Endothelial cell of umbilical vein (primary cell): ENCODE data around the gene ABCC11. TPM values are rescaled to one million over a fixed set of nuclear protein-coding genes. Genes with fewer than 3 reads are reported as not detected.

Source experiments
- BruUV-seq: library from RNA; stranded (reverse); fragments of 400-500 nt; replicated peaks from 2 replicates; lab custom pipeline; 2021; lab: Mats Ljungman, UMichigan
- CTCF ChIA-PET: fragments of 300-600, 350-600 bp; sonication (Branson Sonifier 250); formaldehyde crosslinking; loops from one replicate; lab custom pipeline; 2021; ENCODE audit warnings: antibody characterized with exemption, inconsistent platforms; lab: Charles Lee
- POLR2A ChIA-PET: fragments of 300-600, 350-600 bp; sonication (Branson Sonifier 250); formaldehyde crosslinking; loops from one replicate; lab custom pipeline; 2021; ENCODE audit warnings: antibody characterized with exemption, inconsistent platforms; lab: Charles Lee
- DNase-seq: peaks from one replicate; pipeline ENCODE4 v3.0.0-alpha.2; 2011; ENCODE audit warnings: low read depth, low spot score
- FAIRE-seq: peaks from 2 replicates; lab custom pipeline; 2011; peaks lifted over from hg19 to GRCh38; lab: Jason Lieb, UNC
- H2AFZ ChIP-seq: 2 replicates; pipeline ENCODE4 v1.6.0; 2012; ENCODE audit warnings: low read depth, low read length, control low read depth, inconsistent platforms
- H3K27ac ChIP-seq: 2 replicates; pipeline ENCODE4 v1.5.1; 2011; ENCODE audit warnings: low read depth, mild to moderate bottlenecking, control low read depth, low read length, moderate library complexity; ENCODE audit not compliant: insufficient read depth
- H3K27me3 ChIP-seq, 2 experiments: 2 replicates each; pipeline versions ENCODE4 v1.6.0 to v1.6.1; 2011; ENCODE audit warnings: low read length in 2 of 2, mixed read lengths in 1 of 2; ENCODE audit not compliant: control insufficient read depth in 2 of 2, insufficient read depth in 2 of 2
- H3K36me3 ChIP-seq, 2 experiments: 2 replicates in 1 of 2; 3 replicates in 1 of 2; pipeline ENCODE4 v1.5.1; 2011; ENCODE audit warnings: low read length in 2 of 2, mild to moderate bottlenecking in 1 of 2, moderate library complexity in 1 of 2; ENCODE audit not compliant: control insufficient read depth in 2 of 2, insufficient read depth in 2 of 2; ENCODE audit errors: extremely low read depth in 1 of 2
- H3K4me1 ChIP-seq: 3 replicates; pipeline ENCODE4 v1.5.1; 2011; ENCODE audit warnings: mild to moderate bottlenecking, low read length; ENCODE audit not compliant: control insufficient read depth, insufficient read depth; ENCODE audit errors: extremely low read depth
- H3K4me2 ChIP-seq: 2 replicates; pipeline ENCODE4 v1.6.1; 2011; ENCODE audit warnings: low read length, control low read depth, mixed read lengths; ENCODE audit not compliant: insufficient read depth
- H3K4me3 ChIP-seq, 3 experiments: fragments of 200-600 bp in 1 of 3; sonication (generic), shearing (Covaris generic) in 1 of 3; replicated peaks in 1 of 3; 2 replicates each; pipeline ENCODE4 v1.5.1; 2011 to 2016; ENCODE audit warnings: control low read depth in 3 of 3, low read length in 3 of 3, mild to moderate bottlenecking in 2 of 3, inconsistent platforms in 1 of 3, low read depth in 1 of 3, moderate library complexity in 1 of 3; ENCODE audit not compliant: insufficient read depth in 1 of 3
- H3K79me2 ChIP-seq: 2 replicates; pipeline ENCODE4 v1.6.0; 2012; ENCODE audit warnings: low read length, inconsistent platforms; ENCODE audit not compliant: control insufficient read depth, insufficient read depth
- H3K9ac ChIP-seq: replicated peaks from 2 replicates; pipeline ENCODE3; 2011; ENCODE audit warnings: low read length, control low read depth; ENCODE audit not compliant: insufficient read depth; ENCODE audit errors: extremely low read depth
- H3K9me1 ChIP-seq: replicated peaks from 3 replicates; pipeline ENCODE4 v1.6.0; 2011; ENCODE audit warnings: mild to moderate bottlenecking, low read length; ENCODE audit not compliant: control insufficient read depth, insufficient read depth; ENCODE audit errors: extremely low read depth
- H3K9me3 ChIP-seq: replicated peaks from 2 replicates; pipeline ENCODE4 v1.5.1; 2012; ENCODE audit warnings: low read length, inconsistent platforms; ENCODE audit not compliant: control insufficient read depth, insufficient read depth
- H4K20me1 ChIP-seq: replicated peaks from 2 replicates; pipeline ENCODE3; 2011; ENCODE audit warnings: mild to moderate bottlenecking, low read length; ENCODE audit not compliant: control insufficient read depth, insufficient read depth; ENCODE audit errors: extremely low read depth
- CTCF ChIP-seq, 2 donors: IDR thresholded peaks; 1 replicate in 1 of 2; 2 replicates in 1 of 2; pipeline ENCODE4 v1.5.1; 2011; ENCODE audit warnings: low read length in 2 of 2, mild to moderate bottlenecking in 2 of 2, moderate library complexity in 2 of 2, control low read depth in 1 of 2, inconsistent platforms in 1 of 2, low read depth in 1 of 2; ENCODE audit not compliant: insufficient read depth in 1 of 2; ENCODE audit errors: extremely low read depth in 1 of 2
- EZH2 ChIP-seq: IDR thresholded peaks from 2 replicates; pipeline ENCODE4 v1.6.1; 2012; ENCODE audit warnings: borderline replicate concordance, low read depth, mild to moderate bottlenecking, moderate library complexity, low read length, inconsistent platforms; ENCODE audit not compliant: severe bottlenecking
- FOS ChIP-seq: IDR thresholded peaks from 2 replicates; pipeline ENCODE4 v1.6.1; 2011; ENCODE audit warnings: mild to moderate bottlenecking, low read length, moderate library complexity, borderline replicate concordance; ENCODE audit not compliant: insufficient read depth
- GATA2 ChIP-seq: IDR thresholded peaks from 2 replicates; pipeline ENCODE4 v1.7.0; 2011; ENCODE audit warnings: low read depth, mild to moderate bottlenecking, moderate library complexity, mixed read lengths, low read length; ENCODE audit not compliant: insufficient read length, insufficient read depth
- JUN ChIP-seq: IDR thresholded peaks from 2 replicates; pipeline ENCODE4 v1.6.1; 2011; ENCODE audit warnings: borderline replicate concordance, low read depth; ENCODE audit not compliant: insufficient read length, insufficient read depth
- MAX ChIP-seq: IDR thresholded peaks from 2 replicates; pipeline ENCODE4 v1.6.1; 2011; ENCODE audit not compliant: insufficient read depth, insufficient read length
- MYC ChIP-seq: IDR thresholded peaks from one replicate; pipeline ENCODE4 v1.6.1; 2011; ENCODE audit warnings: mild to moderate bottlenecking, low read depth, low read length
- POLR2A ChIP-seq: IDR thresholded peaks from 2 replicates; pipeline ENCODE4 v1.6.1; 2012; ENCODE audit warnings: low read depth, mild to moderate bottlenecking, control low read depth, low read length
- POLR2AphosphoS5 ChIP-seq: IDR thresholded peaks from 2 replicates; pipeline ENCODE4 v1.6.1; 2012; ENCODE audit warnings: low read depth, mild to moderate bottlenecking, control low read depth, low read length, moderate library complexity; ENCODE audit not compliant: insufficient read depth
- dilution Hi-C: fragments of 300-500 bp; cut with MboI; formaldehyde crosslinking; loops from one replicate; pipeline ENCODE4 v1.15.0; 2019; ENCODE audit warnings: low sequenced_read_pairs; ENCODE audit not compliant: extremely low pct_ligation_motif_present
- intact Hi-C: fragments of 100-400 bp; cut with micrococcal nuclease; formaldehyde crosslinking; loops from one replicate; pipeline ENCODE4 v1.10.0; 2022
- polyA plus RNA-seq, 4 experiments: library from polyadenylated mRNA; depleted of rRNA in 3 of 4; stranded (reverse) in 3 of 4; unstranded in 1 of 4; fragments of >200 nt; gene quantifications; 2 replicates each; pipeline versions ENCODE4 v1.2.1 to v1.2.3, GENCODE V29; 2011 to 2012; ENCODE audit warnings: missing spikeins in 1 of 4
- total RNA-seq: library from RNA; stranded (reverse); gene quantifications from 2 replicates; pipeline ENCODE4 v1.2.3, GENCODE V29; 2021

Gene ABCC11
- total and polyA plus RNA-seq, 2 donors (not counting 3 experiments of a cell fraction or from before 2014, with no cell fraction given), result 0.08 TPM; not detected in 1

GRCh38 chr16:48212033-48212432 is 35.3 kb downstream of the ABCC11 start:
- intact Hi-C loops (no loop called here), dilution Hi-C loops (no loop called here)
- Histone ChIP-seq H3K27me3 (peaks cover 0 to 2% of the 10 kb centered on the region in 2 experiments), H2AFZ (no peak overlapping the region), H3K9ac (no peak overlapping the region), H3K4me3 (no peak overlapping the region), H3K27ac (no peak overlapping the region), H3K9me1 (no peaks in the 10 kb centered on the region), H3K4me1 (no peaks in the 10 kb centered on the region), H3K36me3 (no peaks in the 10 kb centered on the region), H3K4me2 (no peak overlapping the region), H3K9me3 (no peaks in the 10 kb centered on the region), H4K20me1 (no peaks in the 10 kb centered on the region), H3K79me2 (no peaks in the 10 kb centered on the region)
- TF ChIP-seq MYC (no peak), EZH2 (no peak), POLR2A (no peak), JUN (no peak), CTCF (IDR thresholded peaks at IDR 0.05; ENCODE audit: extremely low read depth in 1 of 2, insufficient read depth in 1 of 2, low read depth in 1 of 2, low read length in 2 of 2) (no peak), POLR2AphosphoS5 (no peak), MAX (no peak), GATA2 (no peak), FOS (no peak)
- FAIRE-seq (no peak), DNase-seq (no peak)
- CTCF ChIA-PET, result interaction anchor here (0.9 to 1.1 kb wide), 3 partner anchors 17 to 411 kb away, joined by 3 to 5 read pairs (median 4); no protein-coding TSS in a partner anchor
- no TSS peak for BruUV-seq
- POLR2A ChIA-PET, result no interaction called here
